Smooth muscle cell of trachea (primary cell): ENCODE data around the gene TLE6. TPM values are rescaled to one million over a fixed set of nuclear protein-coding genes. Genes with fewer than 3 reads are reported as not detected.

Source experiments
- total RNA-seq: library from RNA; depleted of rRNA; stranded (reverse); fragments of >200 nt; gene quantifications from 2 replicates; pipeline ENCODE4 v1.2.1, GENCODE V29; 2014

Gene TLE6
- total RNA-seq, result 0.87 and 1.5 TPM in 2 replicates

DNA sequence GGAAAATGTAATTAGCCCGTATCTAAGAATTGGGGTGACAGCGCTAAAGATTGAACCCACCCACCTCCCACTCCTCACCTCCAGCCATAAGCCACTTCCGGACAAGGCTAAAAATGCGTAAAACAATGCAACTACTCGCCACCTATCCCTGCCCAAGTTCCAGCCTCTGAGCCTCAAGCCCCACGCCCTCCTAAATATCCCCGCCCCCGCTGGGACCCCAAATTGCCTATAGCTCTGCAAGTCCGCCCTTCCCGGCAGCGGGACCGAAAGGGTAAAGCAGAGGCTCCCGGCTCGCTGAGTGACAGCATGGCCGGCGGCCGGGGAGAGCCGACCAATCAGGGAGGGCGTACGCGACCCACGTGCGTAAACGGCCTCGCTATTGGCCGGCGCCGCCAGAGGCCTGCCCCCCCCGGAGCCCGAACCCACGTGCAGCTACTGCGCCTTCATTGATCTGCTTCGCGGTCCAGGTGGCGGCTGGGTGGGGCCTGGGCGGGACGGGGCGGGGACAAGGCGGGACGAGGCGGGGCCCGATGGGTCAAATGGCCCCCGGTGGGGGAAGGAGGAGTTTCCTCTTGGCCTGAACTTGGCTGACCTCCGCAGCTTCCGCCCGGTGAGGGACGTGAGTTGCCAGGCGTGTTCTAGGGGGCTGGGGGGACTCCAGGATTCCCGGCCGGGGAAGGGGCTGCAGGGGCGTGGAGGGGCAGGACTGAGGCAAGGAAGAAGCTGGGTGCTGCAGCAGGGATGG lies at the start of gene TLE6:
TSS of gene TLE6 (plus strand) at position 564 of the 745 bp plus-strand sequence. CDS start 670 bp downstream, outside the sequence.

DNA sequence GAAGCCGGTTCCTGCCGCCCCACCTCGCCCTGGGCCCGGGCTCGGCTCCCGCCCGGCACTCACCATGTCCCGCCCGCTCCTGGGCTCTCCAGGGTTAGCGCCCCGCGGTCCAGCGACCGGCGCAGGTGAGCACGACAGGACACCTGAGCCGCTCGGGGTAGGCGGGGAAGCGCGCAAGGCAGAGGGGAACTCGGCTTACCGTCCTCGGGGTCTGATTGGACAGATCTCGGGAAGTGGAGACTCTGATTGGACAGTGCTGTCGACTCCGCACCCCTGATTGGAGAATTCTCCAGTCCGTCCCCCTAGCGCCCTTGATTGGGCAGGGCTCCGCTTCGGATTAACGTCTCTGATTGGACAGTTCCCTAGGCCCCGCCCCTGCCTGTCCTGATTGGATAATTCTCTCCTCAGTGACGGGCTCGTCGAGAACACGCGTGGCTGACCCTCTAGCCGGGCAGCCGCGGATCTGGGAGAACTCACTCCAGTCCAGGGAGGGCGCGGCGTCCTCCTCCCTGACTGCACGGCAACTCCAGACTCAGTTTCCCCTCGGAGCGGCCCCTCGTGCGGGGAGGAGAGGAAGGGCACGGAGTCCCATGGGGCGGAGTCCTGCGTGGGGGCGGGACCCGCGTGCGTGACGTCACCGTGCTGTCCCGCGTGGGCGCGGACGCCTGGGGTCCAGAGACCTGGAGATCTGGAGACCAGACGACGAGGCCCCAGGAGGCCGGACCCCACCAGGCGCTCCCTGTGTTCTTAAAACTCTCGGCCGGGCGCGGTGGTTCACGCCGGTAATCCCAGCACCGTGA lies 32.4 kb upstream of the TLE6 start, which contains the start of gene ZNF77:
TSS of gene ZNF77 (minus strand) at position 197 of the 800 bp plus-strand sequence. CDS start at position 66, 131 bp downstream.

DNA sequence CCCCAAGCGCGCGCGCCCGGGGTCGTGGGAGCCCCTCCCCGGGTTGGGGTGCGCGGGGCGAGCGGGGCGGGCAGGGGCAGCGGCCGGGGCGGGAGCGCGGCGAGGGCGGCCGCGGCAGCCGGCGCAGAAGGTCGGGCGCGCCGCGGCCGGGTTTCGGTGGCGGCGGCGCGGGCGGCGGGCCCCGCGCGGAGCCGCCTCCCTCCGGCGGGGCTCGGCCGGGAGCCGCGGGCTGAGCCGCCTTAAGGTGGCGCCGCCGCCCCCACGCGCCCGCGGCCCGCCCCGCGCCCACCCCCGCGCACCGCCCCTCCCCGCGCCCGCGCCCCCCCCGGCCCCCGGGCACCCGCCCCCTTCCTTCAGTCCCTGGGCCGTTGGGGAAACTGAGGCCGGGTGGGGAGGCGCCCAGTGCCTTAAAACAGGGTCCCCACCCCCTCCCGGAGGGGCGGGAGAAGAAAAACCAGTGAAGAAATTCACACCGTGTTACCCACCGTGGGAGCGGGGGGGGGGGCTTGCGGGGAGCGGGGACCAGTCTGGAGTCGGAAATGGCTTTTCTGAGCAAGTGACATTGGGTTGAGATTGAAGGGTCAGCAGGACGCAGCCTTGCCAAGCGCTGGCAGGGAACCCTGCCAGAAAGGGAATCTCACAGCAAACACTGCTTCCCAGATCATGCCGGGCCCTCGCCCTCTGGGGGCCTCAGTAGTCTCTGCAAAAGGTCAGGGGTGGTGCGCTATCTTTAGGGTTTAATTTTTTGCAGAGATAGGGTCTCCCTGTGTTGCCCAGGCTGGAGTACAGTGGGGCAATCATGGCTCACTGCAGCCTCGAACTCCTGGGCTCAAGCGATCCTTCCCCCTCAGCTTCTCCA lies 51.9 kb downstream of the TLE6 start, which contains the start of gene TLE2:
TSS of gene TLE2 (minus strand) at position 216 of the 859 bp plus-strand sequence. CDS start 376 bp downstream, outside the sequence.

Other genes starting within 250 kb of the TLE6 start
- gene SLC39A3, start 237.5 kb upstream of the TLE6 start, total RNA-seq, result 30.7 and 37.5 TPM in 2 replicates
- gene SGTA, start 194.3 kb upstream of the TLE6 start, total RNA-seq, result 37.7 and 52.3 TPM in 2 replicates
- gene THOP1, start 192.1 kb upstream of the TLE6 start, total RNA-seq, result 63.5 and 99.0 TPM in 2 replicates
- gene ZNF554, start 157.7 kb upstream of the TLE6 start, total RNA-seq, result 5.8 and 6.1 TPM in 2 replicates
- gene ZNF555, start 136.1 kb upstream of the TLE6 start, total RNA-seq, result 6.0 and 8.7 TPM in 2 replicates
- gene ZNF556, start 110.2 kb upstream of the TLE6 start, total RNA-seq, result not detected in 2 replicates
- gene ZNF57, start 76.6 kb upstream of the TLE6 start, total RNA-seq, result 4.1 and 4.4 TPM in 2 replicates
- 4.0 and 6.5 TPM in 2 replicates for gene ZNF77, start 32.6 kb upstream of the TLE6 start, total RNA-seq
- 1.2 and 3.6 TPM in 2 replicates for gene TLE2, start 51.7 kb downstream of the TLE6 start, total RNA-seq
- 105 and 180 TPM in 2 replicates for gene TLE5, start 84.9 kb downstream of the TLE6 start, total RNA-seq
- 48.0 and 73.6 TPM in 2 replicates for gene GNA11, start 116.8 kb downstream of the TLE6 start, total RNA-seq
- under 0.01 and 0.17 TPM in 2 replicates for gene GNA15, start 158.5 kb downstream of the TLE6 start, total RNA-seq
- gene S1PR4, start 201.2 kb downstream of the TLE6 start, total RNA-seq, result under 0.01 TPM in 1 of 2 replicates, not detected in the other
- 50.0 and 55.0 TPM in 2 replicates for gene NCLN, start 208.4 kb downstream of the TLE6 start, total RNA-seq
- 0.17 TPM in 1 of 2 replicates, not detected in the other for gene CELF5, start 247.1 kb downstream of the TLE6 start, total RNA-seq